ENCODE measurements around the gene RAD52. TPM values are rescaled to one million over a fixed set of nuclear protein-coding genes. Genes with fewer than 3 reads are reported as not detected.

Gene RAD52
- total and polyA plus RNA-seq, 4 donors, result 3.7 to 14.2 (median 6.7) TPM

GRCh38 chr12:931060-931459 lies 18.4 kb downstream of the RAD52 start:
- peaks cover 11 to 37% (median 22%) of the 10 kb centered on the region in 4 donors for H3K36me3 ChIP-seq (ENCODE audit: control insufficient read depth in 4 of 4, insufficient read depth in 3 of 4, low read depth in 1 of 4, low read length in 3 of 4)

GRCh38 chr12:926641-927040 lies 22.9 kb downstream of the RAD52 start:
- peaks cover 14 to 55% (median 28%) of the 10 kb centered on the region in 4 donors for H3K36me3 ChIP-seq (ENCODE audit: control insufficient read depth in 4 of 4, insufficient read depth in 3 of 4, low read depth in 1 of 4, low read length in 3 of 4)
- H3K9me3 ChIP-seq (ENCODE audit: control insufficient read depth in 4 of 4, low read length in 3 of 4), result no peaks in the 10 kb centered on the region
- no peak overlapping the region for H3K4me3 ChIP-seq (ENCODE audit: low read depth in 1 of 3, low read length in 3 of 3)
- H3K4me1 ChIP-seq (ENCODE audit: control insufficient read depth in 4 of 4, insufficient read depth in 4 of 4, low read length in 3 of 4), result no peaks in the 10 kb centered on the region
- DNase-seq (ENCODE audit: low spot score), result no peak
- no peak overlapping the region for H3K9ac ChIP-seq (ENCODE audit: low read depth in 1 of 2, low read length in 2 of 2)
- 89% methylated on average over 12 of the region's 12 CpGs for WGBS
- H3K27ac ChIP-seq (ENCODE audit: low read depth in 1 of 2, low read length in 2 of 2), result no peak overlapping the region
- no peaks in the 10 kb centered on the region for H3K27me3 ChIP-seq (ENCODE audit: control insufficient read depth in 4 of 4, insufficient read depth in 4 of 4, low read length in 3 of 4)
- TF ChIP-seq, protein P1, sequence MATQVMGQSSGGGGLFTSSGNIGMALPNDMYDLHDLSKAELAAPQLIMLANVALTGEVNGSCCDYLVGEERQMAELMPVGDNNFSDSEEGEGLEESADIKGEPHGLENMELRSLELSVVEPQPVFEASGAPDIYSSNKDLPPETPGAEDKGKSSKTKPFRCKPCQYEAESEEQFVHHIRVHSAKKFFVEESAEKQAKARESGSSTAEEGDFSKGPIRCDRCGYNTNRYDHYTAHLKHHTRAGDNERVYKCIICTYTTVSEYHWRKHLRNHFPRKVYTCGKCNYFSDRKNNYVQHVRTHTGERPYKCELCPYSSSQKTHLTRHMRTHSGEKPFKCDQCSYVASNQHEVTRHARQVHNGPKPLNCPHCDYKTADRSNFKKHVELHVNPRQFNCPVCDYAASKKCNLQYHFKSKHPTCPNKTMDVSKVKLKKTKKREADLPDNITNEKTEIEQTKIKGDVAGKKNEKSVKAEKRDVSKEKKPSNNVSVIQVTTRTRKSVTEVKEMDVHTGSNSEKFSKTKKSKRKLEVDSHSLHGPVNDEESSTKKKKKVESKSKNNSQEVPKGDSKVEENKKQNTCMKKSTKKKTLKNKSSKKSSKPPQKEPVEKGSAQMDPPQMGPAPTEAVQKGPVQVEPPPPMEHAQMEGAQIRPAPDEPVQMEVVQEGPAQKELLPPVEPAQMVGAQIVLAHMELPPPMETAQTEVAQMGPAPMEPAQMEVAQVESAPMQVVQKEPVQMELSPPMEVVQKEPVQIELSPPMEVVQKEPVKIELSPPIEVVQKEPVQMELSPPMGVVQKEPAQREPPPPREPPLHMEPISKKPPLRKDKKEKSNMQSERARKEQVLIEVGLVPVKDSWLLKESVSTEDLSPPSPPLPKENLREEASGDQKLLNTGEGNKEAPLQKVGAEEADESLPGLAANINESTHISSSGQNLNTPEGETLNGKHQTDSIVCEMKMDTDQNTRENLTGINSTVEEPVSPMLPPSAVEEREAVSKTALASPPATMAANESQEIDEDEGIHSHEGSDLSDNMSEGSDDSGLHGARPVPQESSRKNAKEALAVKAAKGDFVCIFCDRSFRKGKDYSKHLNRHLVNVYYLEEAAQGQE (IDR thresholded peaks at IDR 0.05), result no peak
- TF ChIP-seq ATF3 (IDR thresholded peaks at IDR 0.05), result no peak
- TF ChIP-seq GABPA (IDR thresholded peaks at IDR 0.05 in 1 of 2, conservative IDR thresholded peaks at IDR 0.05 in 1 of 2), result no peak
- TF ChIP-seq CTCF (IDR thresholded peaks at IDR 0.05; ENCODE audit: low read depth, low read length, missing input control), result no peak
- no peak for TF ChIP-seq FOXA2 (IDR thresholded peaks at IDR 0.05)
- TF ChIP-seq TAF1 (conservative IDR thresholded peaks at IDR 0.05), result no peak
- no peak for TF ChIP-seq JUND (IDR thresholded peaks at IDR 0.05)

More at GRCh38 chr12:931060-931459, 18.4 kb downstream of the RAD52 start:
- no peaks in the 10 kb centered on the region for H3K27me3 ChIP-seq (ENCODE audit: control insufficient read depth in 4 of 4, insufficient read depth in 4 of 4, low read length in 3 of 4)
- 97% methylated on average over 5 of the region's 5 CpGs for WGBS
- no peak for TF ChIP-seq EGR1 (IDR thresholded peaks at IDR 0.05; ENCODE audit: low read depth in 2 of 2)
- TF ChIP-seq JUND (IDR thresholded peaks at IDR 0.05), result no peak
- TF ChIP-seq RAD21 (IDR thresholded peaks at IDR 0.05), result no peak
- TF ChIP-seq HNF4A (conservative IDR thresholded peaks at IDR 0.05), result no peak
- no peak for TF ChIP-seq FOXA2 (IDR thresholded peaks at IDR 0.05)
- no peak for TF ChIP-seq YY1 (IDR thresholded peaks at IDR 0.05)
- TF ChIP-seq, protein P1 (IDR thresholded peaks at IDR 0.05), result no peak
- no peak for TF ChIP-seq FOXA1 (IDR thresholded peaks at IDR 0.05)
- no peak for TF ChIP-seq ATF3 (IDR thresholded peaks at IDR 0.05)
- TF ChIP-seq SP1 (IDR thresholded peaks at IDR 0.05), result no peak
- no peak for TF ChIP-seq ZBTB33 (IDR thresholded peaks at IDR 0.05)
- no peak for TF ChIP-seq GABPA (IDR thresholded peaks at IDR 0.05 in 1 of 2, conservative IDR thresholded peaks at IDR 0.05 in 1 of 2)
- no peak for TF ChIP-seq RXRA (IDR thresholded peaks at IDR 0.05)
- TF ChIP-seq, protein P2, sequence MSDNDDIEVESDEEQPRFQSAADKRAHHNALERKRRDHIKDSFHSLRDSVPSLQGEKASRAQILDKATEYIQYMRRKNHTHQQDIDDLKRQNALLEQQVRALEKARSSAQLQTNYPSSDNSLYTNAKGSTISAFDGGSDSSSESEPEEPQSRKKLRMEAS (IDR thresholded peaks at IDR 0.05), result no peak
- TF ChIP-seq TAF1 (conservative IDR thresholded peaks at IDR 0.05), result no peak
- no peak for TF ChIP-seq HNF4G (IDR thresholded peaks at IDR 0.05)
- no peaks in the 10 kb centered on the region for H3K4me1 ChIP-seq (ENCODE audit: control insufficient read depth in 4 of 4, insufficient read depth in 4 of 4, low read length in 3 of 4)
- H3K27ac ChIP-seq (ENCODE audit: low read depth in 1 of 2, low read length in 2 of 2), result no peak overlapping the region
- no peak for DNase-seq (ENCODE audit: low spot score)
- H3K9ac ChIP-seq (ENCODE audit: low read depth in 1 of 2, low read length in 2 of 2), result no peak overlapping the region
- H3K4me3 ChIP-seq (ENCODE audit: low read depth in 1 of 3, low read length in 3 of 3), result no peak overlapping the region
- no peaks in the 10 kb centered on the region for H3K9me3 ChIP-seq (ENCODE audit: control insufficient read depth in 4 of 4, low read length in 3 of 4)

Measured in liver (tissue), 9 donors.